Measurements from ENCODE around the gene CYLD.

CYLD gene

GRCh38 chr16:50838165-50838564, 96.3 kb downstream of the CYLD start:
- Histone ChIP-seq H3K4me3 (ENCODE audit: low read depth in 1 of 5, low read length in 5 of 5) (no peak overlapping the region), H3K4me1 (ENCODE audit: control insufficient read depth in 5 of 5, insufficient read depth in 5 of 5, low read length in 5 of 5) (peaks cover 0 to 9% (median 7%) of the 10 kb centered on the region in 5 donors), H3K9me3 (ENCODE audit: control insufficient read depth in 5 of 5, low read length in 5 of 5) (no peaks in the 10 kb centered on the region), H3K27me3 (ENCODE audit: control insufficient read depth in 5 of 5, insufficient read depth in 4 of 5, low read length in 5 of 5) (peaks cover 2 to 17% (median 8%) of the 10 kb centered on the region in 5 donors), H3K9ac (ENCODE audit: low read length in 5 of 5) (no peak overlapping the region), H3K36me3 (ENCODE audit: control insufficient read depth in 5 of 5, insufficient read depth in 5 of 5, low read length in 5 of 5) (no peaks in the 10 kb centered on the region), H3K27ac (ENCODE audit: low read depth, low read length) (no peak overlapping the region)

GRCh38 chr16:50838885-50839284, 97.0 kb downstream of the CYLD start:
- Histone ChIP-seq H3K9ac (ENCODE audit: low read length in 5 of 5) (no peak overlapping the region), H3K4me1 (ENCODE audit: control insufficient read depth in 5 of 5, insufficient read depth in 5 of 5, low read length in 5 of 5) (peaks cover 0 to 9% (median 7%) of the 10 kb centered on the region in 5 donors), H3K4me3 (ENCODE audit: low read depth in 1 of 5, low read length in 5 of 5) (no peak overlapping the region), H3K36me3 (ENCODE audit: control insufficient read depth in 5 of 5, insufficient read depth in 5 of 5, low read length in 5 of 5) (no peaks in the 10 kb centered on the region), H3K27ac (ENCODE audit: low read depth, low read length) (no peak overlapping the region), H3K27me3 (ENCODE audit: control insufficient read depth in 5 of 5, insufficient read depth in 4 of 5, low read length in 5 of 5) (peaks cover 2 to 17% (median 8%) of the 10 kb centered on the region in 5 donors), H3K9me3 (ENCODE audit: control insufficient read depth in 5 of 5, low read length in 5 of 5) (no peaks in the 10 kb centered on the region)

- Histone ChIP-seq H3K4me1 (ENCODE audit: control insufficient read depth in 5 of 5, insufficient read depth in 5 of 5, low read length in 5 of 5) (peaks cover 0 to 9% (median 7%) of the 10 kb centered on the region in 5 donors), H3K4me3 (ENCODE audit: low read depth in 1 of 5, low read length in 5 of 5) (no peak overlapping the region), H3K36me3 (ENCODE audit: control insufficient read depth in 5 of 5, insufficient read depth in 5 of 5, low read length in 5 of 5) (no peaks in the 10 kb centered on the region)
These were observed 97.5 kb downstream of the CYLD start for GRCh38 chr16:50839356-50839755.

GRCh38 chr16:50839920-50840729, 98.2 kb downstream of the CYLD start:
- Histone ChIP-seq H3K9me3 (ENCODE audit: control insufficient read depth in 5 of 5, low read length in 5 of 5) (no peaks in the 10 kb centered on the region), H3K27ac (ENCODE audit: low read depth, low read length) (no peak overlapping the region), H3K4me1 (ENCODE audit: control insufficient read depth in 5 of 5, insufficient read depth in 5 of 5, low read length in 5 of 5) (peaks cover 0 to 9% (median 7%) of the 10 kb centered on the region in 5 donors), H3K9ac (ENCODE audit: low read length in 5 of 5) (no peak overlapping the region), H3K36me3 (ENCODE audit: control insufficient read depth in 5 of 5, insufficient read depth in 5 of 5, low read length in 5 of 5) (no peaks in the 10 kb centered on the region), H3K27me3 (ENCODE audit: control insufficient read depth in 5 of 5, insufficient read depth in 4 of 5, low read length in 5 of 5) (peaks cover 2 to 15% (median 8%) of the 10 kb centered on the region in 5 donors), H3K4me3 (ENCODE audit: low read depth in 1 of 5, low read length in 5 of 5) (no peak overlapping the region)

More at GRCh38 chr16:50839356-50839755, 97.5 kb downstream of the CYLD start:
- H3K27ac ChIP-seq (ENCODE audit: low read depth, low read length): no peak overlapping the region
- H3K9ac ChIP-seq (ENCODE audit: low read length in 5 of 5): no peak overlapping the region
- peaks cover 2 to 15% (median 8%) of the 10 kb centered on the region in 5 donors for H3K27me3 ChIP-seq (ENCODE audit: control insufficient read depth in 5 of 5, insufficient read depth in 4 of 5, low read length in 5 of 5)
- H3K9me3 ChIP-seq (ENCODE audit: control insufficient read depth in 5 of 5, low read length in 5 of 5): no peaks in the 10 kb centered on the region

- H3K36me3 ChIP-seq (ENCODE audit: control insufficient read depth in 5 of 5, insufficient read depth in 5 of 5, low read length in 5 of 5): no peaks in the 10 kb centered on the region
- peaks cover 2 to 15% (median 8%) of the 10 kb centered on the region in 5 donors for H3K27me3 ChIP-seq (ENCODE audit: control insufficient read depth in 5 of 5, insufficient read depth in 4 of 5, low read length in 5 of 5)
- peak overlapping the region in 3 of 5 donors; percentile 11 to 38 (median 27) for H3K4me3 ChIP-seq (ENCODE audit: low read depth in 1 of 5, low read length in 5 of 5)
- H3K9me3 ChIP-seq (ENCODE audit: control insufficient read depth in 5 of 5, low read length in 5 of 5): no peaks in the 10 kb centered on the region
- peaks cover 0 to 9% (median 7%) of the 10 kb centered on the region in 5 donors for H3K4me1 ChIP-seq (ENCODE audit: control insufficient read depth in 5 of 5, insufficient read depth in 5 of 5, low read length in 5 of 5)
- H3K9ac ChIP-seq (ENCODE audit: low read length in 5 of 5): no peak overlapping the region
- H3K27ac ChIP-seq (ENCODE audit: low read depth, low read length): no peak overlapping the region
These were observed 99.4 kb downstream of the CYLD start for GRCh38 chr16:50841081-50841886.

- no peaks in the 10 kb centered on the region for H3K36me3 ChIP-seq (ENCODE audit: control insufficient read depth in 5 of 5, insufficient read depth in 5 of 5, low read length in 5 of 5)
- H3K27ac ChIP-seq (ENCODE audit: low read depth, low read length): no peak overlapping the region
- peaks cover 2 to 15% (median 8%) of the 10 kb centered on the region in 5 donors for H3K27me3 ChIP-seq (ENCODE audit: control insufficient read depth in 5 of 5, insufficient read depth in 4 of 5, low read length in 5 of 5)
- no peaks in the 10 kb centered on the region for H3K9me3 ChIP-seq (ENCODE audit: control insufficient read depth in 5 of 5, low read length in 5 of 5)
- H3K4me1 ChIP-seq (ENCODE audit: control insufficient read depth in 5 of 5, insufficient read depth in 5 of 5, low read length in 5 of 5): peaks cover 0 to 9% (median 7%) of the 10 kb centered on the region in 5 donors
- H3K4me3 ChIP-seq (ENCODE audit: low read depth in 1 of 5, low read length in 5 of 5): no peak overlapping the region
- no peak overlapping the region for H3K9ac ChIP-seq (ENCODE audit: low read length in 5 of 5)
These were observed 100.2 kb downstream of the CYLD start for GRCh38 chr16:50842013-50842505.

- Histone ChIP-seq H3K4me3 (ENCODE audit: low read depth in 1 of 5, low read length in 5 of 5) (no peak overlapping the region), H3K9me3 (ENCODE audit: control insufficient read depth in 5 of 5, low read length in 5 of 5) (no peaks in the 10 kb centered on the region), H3K36me3 (ENCODE audit: control insufficient read depth in 5 of 5, insufficient read depth in 5 of 5, low read length in 5 of 5) (no peaks in the 10 kb centered on the region), H3K9ac (ENCODE audit: low read length in 5 of 5) (no peak overlapping the region), H3K27me3 (ENCODE audit: control insufficient read depth in 5 of 5, insufficient read depth in 4 of 5, low read length in 5 of 5) (peaks cover 2 to 15% (median 8%) of the 10 kb centered on the region in 5 donors), H3K27ac (ENCODE audit: low read depth, low read length) (no peak overlapping the region), H3K4me1 (ENCODE audit: control insufficient read depth in 5 of 5, insufficient read depth in 5 of 5, low read length in 5 of 5) (peaks cover 0 to 9% (median 7%) of the 10 kb centered on the region in 5 donors)
These were observed 100.7 kb downstream of the CYLD start for GRCh38 chr16:50842589-50842988.

- H3K4me1 ChIP-seq (ENCODE audit: control insufficient read depth in 5 of 5, insufficient read depth in 5 of 5, low read length in 5 of 5): peaks cover 0 to 9% (median 7%) of the 10 kb centered on the region in 5 donors
- H3K27me3 ChIP-seq (ENCODE audit: control insufficient read depth in 5 of 5, insufficient read depth in 4 of 5, low read length in 5 of 5): peaks cover 2 to 15% (median 8%) of the 10 kb centered on the region in 5 donors
- H3K36me3 ChIP-seq (ENCODE audit: control insufficient read depth in 5 of 5, insufficient read depth in 5 of 5, low read length in 5 of 5): no peaks in the 10 kb centered on the region
- no peaks in the 10 kb centered on the region for H3K9me3 ChIP-seq (ENCODE audit: control insufficient read depth in 5 of 5, low read length in 5 of 5)
- no peak overlapping the region for H3K9ac ChIP-seq (ENCODE audit: low read length in 5 of 5)
- H3K4me3 ChIP-seq (ENCODE audit: low read depth in 1 of 5, low read length in 5 of 5): no peak overlapping the region
- no peak overlapping the region for H3K27ac ChIP-seq (ENCODE audit: low read depth, low read length)
These were observed 103.0 kb downstream of the CYLD start for GRCh38 chr16:50844840-50845239.

- Histone ChIP-seq H3K27ac (ENCODE audit: low read depth, low read length) (no peak overlapping the region), H3K36me3 (ENCODE audit: control insufficient read depth in 5 of 5, insufficient read depth in 5 of 5, low read length in 5 of 5) (no peaks in the 10 kb centered on the region), H3K27me3 (ENCODE audit: control insufficient read depth in 5 of 5, insufficient read depth in 4 of 5, low read length in 5 of 5) (peaks cover 2 to 11% (median 5%) of the 10 kb centered on the region in 5 donors), H3K4me1 (ENCODE audit: control insufficient read depth in 5 of 5, insufficient read depth in 5 of 5, low read length in 5 of 5) (peaks cover 0 to 9% (median 7%) of the 10 kb centered on the region in 5 donors), H3K4me3 (ENCODE audit: low read depth in 1 of 5, low read length in 5 of 5) (no peak overlapping the region), H3K9ac (ENCODE audit: low read length in 5 of 5) (no peak overlapping the region), H3K9me3 (ENCODE audit: control insufficient read depth in 5 of 5, low read length in 5 of 5) (no peaks in the 10 kb centered on the region)
These were observed 103.4 kb downstream of the CYLD start for GRCh38 chr16:50845296-50845695.

Data from subcutaneous abdominal adipose tissue (tissue), 5 donors.